GM21723 (cell line): Measurements from ENCODE around the gene DEGS1.
"Not testable (repeated sequence)": the region's sequence is repeated elsewhere in the genome, so short reads cannot be mapped to it uniquely, and the experiment has no call there.

Experiments
- ATAC-seq: cut with Tn5 transposase; IDR thresholded peaks from one replicate; pipeline ENCODE4 v1.9.1; 2021; ENCODE audit warnings: mild to moderate bottlenecking, moderate library complexity; ENCODE audit not compliant: unreplicated experiment

The DEGS1 gene

DNA sequence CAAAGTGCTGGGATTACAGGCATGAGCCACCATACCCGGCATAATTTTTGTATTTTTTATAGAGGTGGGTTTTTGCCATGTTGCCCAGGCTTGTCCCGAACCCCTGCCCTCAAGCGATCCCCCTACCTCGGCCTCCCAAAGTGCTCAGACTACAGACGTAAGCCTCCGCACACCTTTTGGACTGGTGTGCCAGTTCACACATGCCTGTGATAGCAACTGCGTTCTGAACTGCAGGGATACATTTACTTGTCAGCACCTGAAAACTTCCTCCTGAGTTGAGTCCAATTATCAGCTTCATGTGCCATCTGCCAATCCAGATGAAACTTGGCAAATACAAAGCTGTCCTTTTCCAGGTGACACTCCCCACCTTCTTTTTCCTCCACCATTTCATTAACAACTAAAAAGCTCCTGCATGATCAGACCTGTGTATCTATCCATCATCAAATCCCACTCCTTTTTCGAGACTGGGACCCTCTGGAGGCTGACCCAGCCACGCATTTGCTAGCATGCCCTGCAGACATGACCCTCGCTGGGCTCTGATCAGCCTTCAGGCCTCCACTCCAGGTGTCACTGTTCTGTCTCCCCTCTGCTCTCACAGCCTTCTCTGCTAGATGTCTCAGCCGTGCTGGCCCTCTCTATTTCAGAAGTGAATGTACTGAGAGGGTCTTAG is 2.1 kb upstream of the DEGS1 start:
- ATAC-seq = no peak

DNA sequence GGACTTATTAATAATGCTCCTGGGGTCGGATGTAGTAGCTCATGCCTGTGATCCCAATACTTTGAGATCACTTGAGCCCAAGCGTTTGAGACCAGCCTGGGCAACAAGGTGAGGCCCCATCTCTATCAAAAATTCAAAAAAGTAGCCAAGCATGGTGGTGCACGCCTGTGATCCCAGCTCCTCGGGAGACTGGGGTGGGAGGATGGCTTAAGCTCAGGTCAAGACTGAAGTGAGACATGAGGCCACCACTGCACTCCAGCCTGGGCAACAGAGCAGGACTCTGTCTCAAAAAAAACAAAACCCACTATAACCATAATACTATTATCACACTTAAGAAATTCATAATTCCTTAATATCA is 1.6 kb upstream of the DEGS1 start:
- ATAC-seq = no peak

DNA sequence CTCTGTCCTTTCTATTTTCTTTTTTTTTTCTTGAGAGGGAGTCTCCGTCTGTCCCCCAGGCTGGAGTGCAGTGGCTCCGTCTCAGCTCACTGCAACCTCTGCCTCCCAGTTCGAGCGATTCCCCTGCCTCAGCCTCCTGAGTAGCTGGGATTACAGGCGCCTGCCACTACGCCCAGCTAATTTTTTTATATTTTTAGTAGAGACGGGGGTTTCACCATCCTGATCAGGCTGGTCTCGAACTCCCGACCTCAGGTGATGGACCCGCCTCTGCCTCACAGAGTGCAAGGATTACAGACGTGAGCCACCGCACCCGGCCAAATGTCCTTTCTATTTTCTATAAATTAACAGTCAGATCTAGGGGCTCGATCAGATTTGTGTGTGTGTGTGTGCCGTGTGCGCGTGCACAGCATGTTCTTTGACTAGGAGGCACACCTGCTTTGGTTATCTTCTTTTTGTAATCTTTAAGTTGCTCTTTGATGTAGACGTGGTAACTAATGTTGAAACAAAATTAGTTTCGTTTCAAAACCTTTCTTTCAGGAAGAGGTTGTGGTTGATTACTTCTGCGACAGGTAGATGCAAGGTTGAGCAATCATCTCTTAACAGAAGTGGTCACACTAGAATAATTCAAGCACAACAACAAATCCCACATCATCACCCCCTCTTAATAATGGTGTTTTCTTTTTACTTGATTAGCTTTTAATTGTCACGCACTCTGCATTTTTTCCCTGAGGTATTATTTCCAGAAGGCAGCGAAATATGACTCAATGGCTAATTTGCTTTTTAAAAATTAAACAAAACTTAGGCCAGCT is 779 bp upstream of the DEGS1 start:
- peak; percentile 47 for ATAC-seq

DNA sequence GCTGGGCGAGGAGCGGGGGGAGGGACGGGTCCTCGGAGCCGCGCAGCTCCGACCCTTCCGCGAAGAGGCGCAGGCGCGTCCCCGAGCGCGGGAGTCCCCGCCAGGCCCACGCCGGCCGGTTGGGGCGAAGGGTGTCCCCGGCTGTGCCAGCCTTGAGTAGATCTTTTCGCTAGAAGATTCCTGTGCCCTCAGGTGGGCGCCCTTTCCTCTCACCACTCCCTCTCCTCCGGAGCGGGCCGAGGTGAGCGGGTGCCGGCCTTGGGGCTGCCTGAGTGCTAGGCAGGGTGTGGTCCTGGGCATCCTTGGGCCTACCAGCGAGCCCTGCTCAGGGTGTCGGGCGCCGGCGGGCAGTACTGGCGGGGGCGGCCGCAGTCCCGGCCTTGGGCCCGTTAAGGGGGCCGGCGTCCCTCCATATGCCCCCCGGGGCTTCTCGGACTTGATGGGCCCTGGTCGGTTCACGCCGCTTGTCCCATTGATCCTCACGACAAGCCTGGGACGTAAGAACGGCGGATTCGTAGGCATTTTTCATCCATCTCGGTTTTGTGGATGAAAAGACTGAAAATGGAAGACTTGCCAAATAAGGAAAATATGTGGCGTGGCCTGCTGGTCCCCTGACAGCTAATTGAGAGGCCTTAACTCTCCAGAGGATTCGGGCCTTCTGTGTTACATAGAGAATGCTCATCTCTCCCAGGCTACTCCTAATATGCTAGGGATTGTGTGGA is 712 bp downstream of the DEGS1 start:
- peak; percentile 59 for ATAC-seq

DNA sequence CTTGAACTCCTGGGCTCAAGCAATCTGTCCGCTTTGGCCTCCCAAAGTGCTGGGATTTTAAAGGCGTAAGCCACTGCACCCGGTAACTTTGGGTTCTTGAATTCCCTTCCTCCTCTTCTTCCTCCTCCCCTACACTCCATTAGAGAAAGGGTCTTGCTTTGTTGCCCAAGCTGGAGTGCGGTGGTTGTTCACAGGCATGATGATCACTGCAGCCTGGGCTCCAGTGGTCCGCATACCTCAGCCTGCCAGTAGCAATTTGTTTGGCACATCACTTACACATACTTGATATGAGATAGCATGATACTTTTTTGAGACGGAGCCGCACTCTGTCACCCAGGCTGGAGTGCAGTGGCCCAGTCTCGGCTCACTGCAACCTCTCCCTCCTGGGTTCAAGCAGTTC is 2.2 kb downstream of the DEGS1 start:
- no peak for ATAC-seq

DNA sequence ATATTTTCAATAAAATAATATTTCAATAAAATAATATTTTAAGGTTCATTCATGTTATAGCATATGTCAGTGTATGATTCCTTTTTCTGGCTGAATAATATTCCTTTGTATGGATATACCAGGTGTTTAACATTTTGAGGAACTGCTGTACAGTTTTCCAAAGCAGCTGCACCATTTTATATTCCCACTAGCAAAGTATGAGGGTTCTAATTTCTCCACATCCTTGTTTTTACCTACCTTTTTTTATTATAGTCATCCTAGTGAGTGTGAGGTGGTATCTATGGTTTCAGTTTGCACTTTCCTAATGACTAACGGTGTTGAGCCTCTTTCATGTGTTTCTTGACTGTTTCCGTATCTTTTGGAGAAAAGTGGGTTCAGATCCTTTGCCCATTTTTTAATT is 5.2 kb downstream of the DEGS1 start:
- no peak for ATAC-seq

DNA sequence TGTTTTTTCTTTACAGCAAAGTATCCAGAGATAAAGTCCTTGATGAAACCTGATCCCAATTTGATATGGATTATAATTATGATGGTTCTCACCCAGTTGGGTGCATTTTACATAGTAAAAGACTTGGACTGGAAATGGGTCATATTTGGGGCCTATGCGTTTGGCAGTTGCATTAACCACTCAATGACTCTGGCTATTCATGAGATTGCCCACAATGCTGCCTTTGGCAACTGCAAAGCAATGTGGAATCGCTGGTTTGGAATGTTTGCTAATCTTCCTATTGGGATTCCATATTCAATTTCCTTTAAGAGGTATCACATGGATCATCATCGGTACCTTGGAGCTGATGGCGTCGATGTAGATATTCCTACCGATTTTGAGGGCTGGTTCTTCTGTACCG is 6.5 kb downstream of the DEGS1 start:
- no peak for ATAC-seq

DNA sequence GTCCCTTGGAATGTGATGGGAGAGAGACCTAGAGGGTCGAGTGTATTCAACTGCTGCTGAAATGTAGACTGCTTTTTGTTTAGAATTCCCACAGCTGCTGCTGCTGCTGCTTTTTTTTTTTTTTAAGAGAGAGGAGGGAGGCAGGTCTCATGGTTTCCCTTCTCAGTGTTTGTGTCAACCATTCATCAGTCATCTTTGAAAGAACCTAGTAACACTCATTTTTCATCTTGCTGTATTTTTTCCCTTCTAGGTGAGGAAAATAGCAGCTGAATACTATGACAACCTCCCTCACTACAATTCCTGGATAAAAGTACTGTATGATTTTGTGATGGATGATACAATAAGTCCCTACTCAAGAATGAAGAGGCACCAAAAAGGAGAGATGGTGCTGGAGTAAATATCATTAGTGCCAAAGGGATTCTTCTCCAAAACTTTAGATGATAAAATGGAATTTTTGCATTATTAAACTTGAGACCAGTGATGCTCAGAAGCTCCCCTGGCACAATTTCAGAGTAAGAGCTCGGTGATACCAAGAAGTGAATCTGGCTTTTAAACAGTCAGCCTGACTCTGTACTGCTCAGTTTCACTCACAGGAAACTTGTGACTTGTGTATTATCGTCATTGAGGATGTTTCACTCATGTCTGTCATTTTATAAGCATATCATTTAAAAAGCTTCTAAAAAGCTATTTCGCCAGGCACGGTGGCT is 9.2 kb downstream of the DEGS1 start:
- ATAC-seq = no peak

DNA sequence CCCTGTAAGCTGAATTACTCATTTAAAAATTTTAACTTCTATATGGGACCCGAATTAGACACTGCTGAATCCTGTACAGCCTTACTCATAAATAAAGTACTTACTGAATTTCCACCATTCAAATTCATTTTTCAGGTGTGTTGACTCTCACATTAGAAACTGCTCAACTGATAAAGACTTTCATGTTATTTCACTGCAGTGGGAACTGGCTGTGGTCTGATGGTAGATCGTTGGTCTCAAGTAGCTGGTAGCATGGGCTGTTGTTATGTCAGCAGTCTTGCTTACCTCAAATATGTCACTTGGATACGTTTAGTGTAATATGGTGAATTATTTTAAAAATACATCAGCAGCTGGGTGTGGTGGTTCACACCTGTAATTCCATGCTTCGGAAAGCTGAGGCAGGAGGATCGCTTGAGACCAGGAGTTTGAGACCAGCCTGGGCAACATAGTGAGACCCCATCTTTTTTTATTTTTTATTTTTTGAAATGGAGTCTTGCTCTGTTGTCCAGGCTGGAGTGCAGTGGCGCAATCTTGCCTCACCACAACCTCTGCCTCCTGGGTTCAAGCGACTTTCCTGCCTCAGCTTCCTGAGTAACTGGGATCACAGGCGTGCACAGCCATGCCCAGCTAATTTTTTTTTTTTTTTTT is 10.4 kb downstream of the DEGS1 start:
- no peak for ATAC-seq

DNA sequence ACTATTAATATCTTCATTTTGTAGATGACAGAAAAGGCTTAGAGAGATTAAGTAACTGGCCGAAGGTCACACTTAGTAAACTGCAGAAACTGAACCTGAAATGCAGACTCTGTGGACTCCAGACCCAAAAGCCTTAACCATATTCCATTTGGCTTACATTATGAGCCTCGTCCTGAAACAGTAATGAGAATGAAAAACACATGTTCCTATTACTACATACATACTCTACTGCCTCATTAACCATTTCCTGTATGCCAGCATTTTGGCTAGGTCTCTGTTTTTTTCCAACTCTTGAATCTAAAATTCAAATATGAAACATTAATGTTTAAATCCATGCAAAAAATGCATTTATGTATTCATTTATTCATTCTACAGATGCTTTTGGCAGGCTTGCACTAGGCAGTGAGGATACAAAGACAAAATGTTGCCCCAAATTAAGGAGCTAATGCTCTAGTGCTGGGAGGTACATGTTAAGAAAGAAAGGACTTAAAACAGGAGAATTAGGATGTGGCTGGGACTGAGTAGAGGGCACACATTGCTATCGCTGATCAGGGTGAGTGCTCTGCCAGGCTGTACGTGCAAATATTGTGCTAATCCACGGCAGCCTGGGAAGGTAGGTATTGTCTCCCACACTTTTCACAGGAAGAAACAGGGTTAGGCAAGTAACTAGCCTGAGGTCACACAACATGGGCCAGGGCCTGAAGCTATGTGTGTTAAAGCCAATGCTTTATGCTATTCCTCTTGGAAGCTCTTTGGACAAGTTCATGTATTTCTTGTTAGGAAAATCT is 14.0 kb downstream of the DEGS1 start:
- no peak for ATAC-seq

DNA sequence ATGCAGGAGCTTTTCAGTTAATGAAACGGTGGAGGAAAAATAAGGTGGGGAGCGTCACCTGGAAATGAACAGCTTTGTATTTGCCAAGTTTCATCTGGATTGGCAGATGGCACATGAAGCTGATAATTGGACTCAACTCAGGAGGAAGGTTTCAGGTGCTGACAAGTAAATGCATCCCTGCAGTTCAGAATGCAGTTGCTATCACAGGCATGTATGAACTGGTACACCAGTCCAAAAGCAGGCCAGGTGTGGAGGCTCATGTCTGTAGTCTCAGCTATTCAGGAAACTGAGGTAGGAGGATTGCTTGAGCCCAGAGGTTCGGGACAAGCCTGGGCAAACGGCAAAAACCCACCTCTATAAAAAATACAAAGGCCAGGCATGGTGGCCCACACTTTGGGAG is 15.5 kb downstream of the DEGS1 start:
- no peak for ATAC-seq

DNA sequence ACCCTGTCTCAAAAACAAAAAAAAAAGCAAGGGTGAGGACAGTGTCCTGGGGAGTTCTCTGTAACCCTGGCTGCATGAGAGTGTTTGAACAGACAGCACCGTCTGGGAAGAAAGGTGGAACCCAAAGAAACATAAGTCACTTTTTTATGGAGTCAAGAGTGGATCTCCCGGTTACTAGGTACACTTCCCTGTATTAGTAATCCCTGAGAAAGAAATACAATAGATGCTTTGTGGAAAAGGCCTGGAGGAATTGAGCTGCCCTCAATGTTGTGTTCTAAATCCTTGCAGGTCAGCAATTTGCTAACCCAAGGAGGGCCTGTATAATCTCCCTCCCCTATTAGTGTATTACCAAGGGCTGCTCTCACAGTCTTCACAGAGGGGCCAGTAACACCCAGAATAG is 16.6 kb downstream of the DEGS1 start:
- ATAC-seq = no peak

DNA sequence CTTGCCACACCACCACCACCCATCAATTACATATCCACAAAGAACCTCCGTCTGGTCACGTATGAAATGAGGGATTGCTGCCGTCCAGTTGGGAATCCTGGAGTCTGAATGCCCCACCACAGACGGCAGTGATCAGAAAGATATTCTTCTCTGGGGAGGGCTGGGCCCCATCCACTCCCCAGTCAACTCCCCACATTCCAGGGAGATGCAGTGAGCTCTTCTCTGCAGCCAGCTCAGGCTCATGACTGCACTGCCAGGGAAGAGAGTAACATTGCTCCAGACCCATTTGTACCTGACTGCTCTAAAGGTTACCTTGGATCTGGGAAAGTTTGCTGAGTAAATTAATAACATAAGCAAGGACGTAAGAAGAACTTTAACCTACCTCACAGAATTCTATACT is 18.3 kb downstream of the DEGS1 start:
- ATAC-seq = no peak

DNA sequence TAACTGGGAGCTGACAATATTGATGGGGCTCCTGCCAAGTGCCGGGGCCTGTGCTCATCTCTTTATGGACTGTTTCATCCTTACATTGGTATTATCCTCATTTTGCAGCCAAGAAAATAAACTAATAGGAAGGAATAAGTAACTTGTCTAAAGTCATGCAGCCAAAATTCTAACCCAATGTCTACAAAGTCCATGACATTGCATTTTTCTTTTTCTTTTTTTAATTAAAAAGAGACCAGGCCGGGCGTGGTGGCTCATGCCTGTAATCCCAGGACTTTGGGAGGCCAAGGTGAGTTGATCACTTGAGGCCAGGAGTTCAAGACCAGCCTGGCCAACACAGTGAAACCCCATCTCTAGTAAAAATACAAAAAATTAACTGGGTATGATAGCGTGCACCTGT is 18.8 kb downstream of the DEGS1 start:
- no peak for ATAC-seq

DNA sequence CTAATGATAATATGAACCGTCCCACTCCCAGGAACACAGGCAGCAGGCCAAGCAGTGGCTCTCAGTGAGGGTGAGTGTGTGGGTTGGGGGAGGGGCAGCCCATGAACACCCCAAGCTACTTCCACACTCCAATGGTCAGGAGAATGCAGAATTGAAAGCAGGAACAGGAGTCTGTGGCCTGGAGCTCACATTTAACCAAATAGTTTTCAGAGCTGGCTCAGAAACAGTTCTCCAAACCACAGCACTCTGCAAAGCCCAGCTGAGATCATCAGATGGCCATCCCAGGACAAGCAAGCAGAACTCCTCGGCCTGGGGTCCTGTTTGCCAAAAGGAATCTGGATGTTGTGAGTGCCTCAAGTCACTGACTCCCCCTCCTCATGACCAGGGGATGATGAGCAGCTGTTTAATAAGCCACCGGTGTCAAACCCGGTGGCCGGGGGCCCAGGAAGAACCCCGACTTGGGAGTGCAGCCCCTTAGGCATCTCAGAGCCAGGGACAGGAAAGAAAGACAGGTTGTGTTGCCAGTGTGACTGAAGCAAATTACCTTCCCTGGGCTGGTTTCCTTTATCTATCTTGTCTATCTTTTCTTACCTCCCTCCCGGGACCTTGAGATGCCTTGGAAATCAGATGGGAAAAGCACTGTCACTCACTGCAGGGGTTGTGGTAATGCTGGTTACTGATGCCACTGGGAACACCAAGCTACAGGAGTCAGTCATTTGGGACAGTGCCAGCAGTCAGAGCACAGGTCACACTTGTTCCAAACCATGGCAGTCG is 20.4 kb downstream of the DEGS1 start:
- peak; percentile 53 for ATAC-seq

DNA sequence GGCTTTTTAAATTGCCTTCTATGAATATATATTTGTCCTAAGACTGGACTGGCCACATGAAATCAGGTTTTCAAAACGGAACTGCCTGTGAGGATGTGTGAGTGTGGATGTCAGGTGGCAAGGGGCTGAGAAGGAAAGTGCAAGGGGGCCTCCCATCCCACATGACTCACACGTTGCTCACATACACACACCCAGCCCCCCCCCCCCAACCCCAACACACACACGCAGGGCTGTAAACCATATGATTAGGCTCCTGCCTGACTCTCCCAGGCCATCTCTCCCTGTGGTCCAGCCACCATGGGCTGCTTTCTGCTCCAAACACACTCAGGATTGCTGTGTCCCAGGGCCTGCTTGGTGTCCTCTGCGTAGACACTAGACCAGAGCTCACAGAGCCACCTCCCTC is 22.4 kb downstream of the DEGS1 start:
- peak; percentile 47 for ATAC-seq

DNA sequence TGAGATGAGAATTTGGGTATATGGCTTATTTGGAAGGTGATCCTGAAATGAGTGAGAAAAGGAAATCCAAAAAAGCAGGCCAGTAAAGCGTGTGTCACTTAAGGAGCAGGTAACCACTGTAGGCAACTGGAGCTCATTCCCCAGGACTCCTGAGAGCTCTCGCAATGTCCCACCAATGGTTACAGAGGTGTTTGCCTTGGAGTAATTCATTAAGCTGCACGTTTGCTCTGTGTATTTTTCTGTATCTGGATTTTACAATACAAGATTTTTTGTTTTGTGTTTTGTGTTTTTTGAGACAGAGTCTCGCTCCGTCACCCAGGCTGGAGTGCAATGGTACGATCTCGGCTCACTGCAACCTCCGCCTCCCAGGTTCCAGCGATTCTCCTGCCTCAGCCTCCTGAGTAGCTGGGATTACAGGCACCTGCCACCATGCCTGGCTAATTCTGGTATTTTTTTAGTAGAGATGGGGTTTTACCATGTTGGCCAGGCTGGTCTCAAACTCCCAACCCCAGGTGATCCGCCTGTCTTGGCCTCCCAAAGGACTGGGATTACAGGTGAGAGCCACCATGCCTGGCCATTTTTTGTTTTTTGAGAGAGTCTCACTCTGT is 23.0 kb downstream of the DEGS1 start:
- not testable (repeated sequence) for ATAC-seq

DNA sequence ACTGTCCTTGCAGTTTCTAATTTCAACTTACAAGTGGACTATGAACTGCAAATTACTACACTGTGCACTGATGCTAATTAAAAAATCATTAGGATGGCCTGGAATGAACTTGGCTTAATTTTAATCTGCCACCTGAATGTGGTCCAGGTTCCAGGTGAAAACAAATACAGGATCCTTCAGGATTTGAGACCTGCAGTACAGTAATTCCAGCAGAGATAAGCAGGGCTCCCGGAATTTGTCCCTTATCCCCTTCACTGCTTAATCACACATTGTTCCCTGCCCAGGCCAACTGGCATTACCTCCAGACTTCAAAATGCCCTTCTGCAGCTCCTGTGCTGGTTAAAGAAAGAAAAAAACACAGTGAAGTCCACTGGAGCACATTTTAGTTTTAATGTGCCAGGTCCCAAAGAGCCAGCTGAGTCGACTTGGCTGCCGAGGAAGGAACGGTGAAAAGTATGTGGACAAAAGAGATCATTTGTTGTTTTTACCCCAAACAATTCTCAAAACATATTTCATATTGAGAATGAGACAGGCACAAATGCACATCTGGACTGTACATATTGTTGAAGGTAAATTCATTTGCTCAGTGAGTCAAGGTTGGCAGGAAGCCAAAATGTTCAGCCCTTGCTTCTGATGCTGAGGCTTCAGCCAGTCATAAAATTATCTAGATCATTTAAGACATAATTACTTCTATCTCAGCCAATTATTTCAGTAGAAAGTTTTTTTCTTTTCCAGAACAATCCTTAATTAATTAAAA is 28.3 kb downstream of the DEGS1 start:
- no peak for ATAC-seq
